ENCODE data around the gene PIP5KL1. TPM values are rescaled to one million over a fixed set of nuclear protein-coding genes. Genes with fewer than 3 reads are reported as not detected.
A peak's percentile ranks its signal among the peaks of the same experiment; 100 is the strongest.

Gene PIP5KL1
- total RNA-seq, 4 donors from 2014 or later, result 0.82 to 3.0 (median 1.3) TPM

DNA sequence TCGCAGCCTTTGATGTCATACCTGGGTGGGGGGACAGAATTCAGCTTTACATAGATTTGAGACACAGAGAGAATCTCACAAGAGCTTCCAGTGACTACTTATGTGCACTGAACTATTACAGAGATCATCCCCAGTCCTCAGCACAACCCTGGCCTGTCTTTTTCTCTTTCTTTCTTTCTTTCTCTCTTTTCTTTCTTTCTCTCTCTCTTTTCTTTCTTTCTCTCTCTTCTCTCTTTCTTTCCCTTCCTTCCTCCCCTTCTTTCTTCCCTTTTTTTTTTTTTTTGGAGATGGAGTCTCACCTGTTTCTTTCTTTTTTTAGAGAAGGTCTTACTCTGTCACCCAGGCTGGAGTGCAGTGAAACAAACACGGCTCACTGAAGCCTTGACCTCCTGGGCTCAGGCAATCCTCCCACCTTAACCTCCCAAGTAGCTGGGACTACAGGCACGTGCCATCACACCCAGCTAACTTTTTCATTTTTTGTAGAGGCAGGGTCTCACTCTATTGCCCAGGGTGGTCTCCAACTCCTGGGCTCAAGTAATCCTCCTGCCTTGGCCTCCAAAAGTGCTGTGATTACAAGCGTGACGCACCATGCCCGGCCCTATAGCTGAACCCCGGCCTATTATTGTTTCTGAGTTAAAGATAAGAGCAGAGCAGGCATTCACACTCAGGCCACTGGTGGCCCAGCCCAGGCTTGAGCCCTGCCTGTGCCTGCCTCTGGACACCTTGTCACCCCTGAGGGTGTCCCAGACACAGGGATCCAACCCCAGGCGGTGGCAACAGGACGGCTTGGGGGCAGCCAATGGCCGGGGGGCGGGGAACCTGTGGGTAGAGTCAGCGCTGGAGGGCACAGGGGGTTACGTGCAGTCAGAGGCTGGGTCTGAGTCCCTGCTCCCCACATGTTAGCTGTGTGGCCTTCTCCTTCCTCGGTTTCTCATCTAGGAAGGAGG lies 4.3 kb downstream of the PIP5KL1 start:
- DNase-seq (ENCODE audit: low spot score), result no peak
- ATAC-seq (ENCODE audit: low FRiP score), result no peak
- TF ChIP-seq, protein P1, sequence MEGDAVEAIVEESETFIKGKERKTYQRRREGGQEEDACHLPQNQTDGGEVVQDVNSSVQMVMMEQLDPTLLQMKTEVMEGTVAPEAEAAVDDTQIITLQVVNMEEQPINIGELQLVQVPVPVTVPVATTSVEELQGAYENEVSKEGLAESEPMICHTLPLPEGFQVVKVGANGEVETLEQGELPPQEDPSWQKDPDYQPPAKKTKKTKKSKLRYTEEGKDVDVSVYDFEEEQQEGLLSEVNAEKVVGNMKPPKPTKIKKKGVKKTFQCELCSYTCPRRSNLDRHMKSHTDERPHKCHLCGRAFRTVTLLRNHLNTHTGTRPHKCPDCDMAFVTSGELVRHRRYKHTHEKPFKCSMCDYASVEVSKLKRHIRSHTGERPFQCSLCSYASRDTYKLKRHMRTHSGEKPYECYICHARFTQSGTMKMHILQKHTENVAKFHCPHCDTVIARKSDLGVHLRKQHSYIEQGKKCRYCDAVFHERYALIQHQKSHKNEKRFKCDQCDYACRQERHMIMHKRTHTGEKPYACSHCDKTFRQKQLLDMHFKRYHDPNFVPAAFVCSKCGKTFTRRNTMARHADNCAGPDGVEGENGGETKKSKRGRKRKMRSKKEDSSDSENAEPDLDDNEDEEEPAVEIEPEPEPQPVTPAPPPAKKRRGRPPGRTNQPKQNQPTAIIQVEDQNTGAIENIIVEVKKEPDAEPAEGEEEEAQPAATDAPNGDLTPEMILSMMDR (IDR thresholded peaks at IDR 0.05), result no peak

DNA sequence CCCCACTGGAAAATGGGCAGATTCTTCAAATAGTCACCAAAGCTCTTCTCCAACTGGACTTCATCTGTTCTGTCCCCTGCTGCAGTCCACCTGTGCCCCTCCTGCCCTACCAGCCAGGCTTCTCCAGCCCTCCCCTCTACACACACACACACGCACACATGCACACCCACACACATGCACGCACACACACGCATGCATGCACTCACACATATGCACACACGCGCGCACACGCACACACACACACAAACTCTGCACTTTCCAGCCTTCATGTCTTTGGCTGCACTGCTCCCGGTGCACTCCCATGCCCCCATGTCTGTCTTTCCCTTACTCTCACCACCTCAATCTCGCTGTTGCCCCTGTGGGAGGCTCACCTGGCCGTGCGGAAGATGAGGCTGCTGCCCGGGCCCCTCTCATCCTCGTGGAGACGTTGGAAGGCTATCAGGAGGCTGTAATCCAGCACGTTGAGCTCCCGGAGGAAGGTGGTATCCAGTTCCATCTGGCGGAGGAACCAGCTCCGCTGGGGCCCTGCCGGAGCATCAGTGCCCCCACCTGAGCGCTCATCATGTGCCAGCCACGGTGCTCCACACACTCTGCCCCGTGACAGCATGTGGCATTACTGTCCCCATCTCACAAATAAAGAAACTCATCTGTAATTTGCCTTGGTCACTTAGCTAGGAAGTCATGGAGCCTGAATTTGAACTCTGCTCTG lies 5.7 kb downstream of the PIP5KL1 start:
- TF ChIP-seq, protein P1 (IDR thresholded peaks at IDR 0.05), result no peak
- DNase-seq (ENCODE audit: low spot score), result no peak
- ATAC-seq (ENCODE audit: low FRiP score), result no peak

DNA sequence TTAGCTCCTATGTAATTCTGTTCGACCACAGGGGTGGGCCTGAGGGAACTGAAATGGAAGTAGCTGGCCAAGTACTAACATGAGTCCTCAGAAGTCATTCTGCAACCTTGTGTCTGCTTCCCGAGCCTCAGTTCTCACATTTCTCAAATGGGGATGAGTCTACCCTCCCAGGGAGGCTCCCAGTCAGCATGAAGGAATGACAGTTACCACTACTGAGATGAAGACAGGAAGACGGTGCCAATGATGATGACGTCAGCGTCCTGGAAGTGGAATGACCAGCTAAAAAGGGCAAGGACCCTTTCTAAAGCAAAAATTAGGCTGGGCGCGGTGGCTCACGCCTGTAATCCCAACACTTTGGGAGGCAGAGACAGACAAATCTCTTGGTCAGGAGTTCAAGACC lies 6.8 kb downstream of the PIP5KL1 start:
- DNase-seq (ENCODE audit: low spot score), result no peak
- no peak for ATAC-seq (ENCODE audit: low FRiP score)
- TF ChIP-seq, protein P1 (IDR thresholded peaks at IDR 0.05), result no peak

DNA sequence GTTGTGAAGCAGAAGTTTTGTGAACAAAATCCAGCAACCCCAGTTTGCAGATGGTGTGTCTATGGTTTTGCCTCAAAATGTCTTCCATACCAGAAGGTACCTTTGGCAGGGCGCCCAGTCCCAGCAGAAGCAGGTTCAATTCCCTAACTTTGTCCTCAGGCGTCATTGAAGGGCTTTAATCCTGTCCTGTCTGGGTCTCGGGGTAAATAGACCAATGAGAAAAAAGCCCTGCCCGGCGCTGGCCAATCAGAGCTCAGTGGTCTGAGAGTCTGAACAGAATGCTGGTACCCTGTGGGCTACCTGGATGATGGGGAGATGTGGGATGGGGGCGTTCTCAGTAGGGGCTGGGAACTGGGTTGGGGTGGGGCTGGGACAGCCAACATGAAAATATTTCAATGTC lies 7.5 kb downstream of the PIP5KL1 start:
- DNase-seq (ENCODE audit: low spot score) (no peak), ATAC-seq (ENCODE audit: low FRiP score) (no peak)
- TF ChIP-seq, protein P1 (IDR thresholded peaks at IDR 0.05), result no peak

GRCh38 chr9:127921557-127922120 lies 8.9 kb downstream of the PIP5KL1 start:
- TF ChIP-seq, protein P1 (IDR thresholded peaks at IDR 0.05), result peak in 2 of 3 donors; percentile 92 to 94
- DNase-seq (ENCODE audit: low spot score) (peak; percentile 75), ATAC-seq (ENCODE audit: low FRiP score) (no peak)

- no peak for ATAC-seq (ENCODE audit: low FRiP score)
- TF ChIP-seq, protein P1 (IDR thresholded peaks at IDR 0.05), result no peak
- no peak for DNase-seq (ENCODE audit: low spot score)
Measured at GRCh38 chr9:127920794-127921193, 9.8 kb downstream of the PIP5KL1 start.
